Peyer's patch (tissue), 4 donors: ENCODE data around the gene GNAT2.

Experiments
- CTCF ChIP-seq, 6 experiments: fragments of 450-650 bp in 4 of 6; fragments of 200-600 bp in 2 of 6; sonication (generic) in 1 of 6; IDR thresholded peaks; one replicate each; pipeline ENCODE4 v1.5.1; 2017 to 2019; ENCODE audit warnings: antibody characterized with exemption in 6 of 6, mild to moderate bottlenecking in 3 of 6, moderate library complexity in 1 of 6
- POLR2A ChIP-seq, 2 donors: fragments of 450-650 bp; IDR thresholded peaks; one replicate each; pipeline ENCODE4 v1.5.1; 2017; ENCODE audit warnings: antibody characterized with exemption in 2 of 2, mild to moderate bottlenecking in 2 of 2, moderate library complexity in 2 of 2

- TF ChIP-seq CTCF (IDR thresholded peaks at IDR 0.05): no peak
- no peak for TF ChIP-seq POLR2A (IDR thresholded peaks at IDR 0.05)
These were observed 2.1 kb upstream of the GNAT2 start for GRCh38 chr1:109621379-109622136.
